Lung (tissue), 12 donors: Measurements from ENCODE around the gene LVRN. TPM values are rescaled to one million over a fixed set of nuclear protein-coding genes. Genes with fewer than 3 reads are reported as not detected.

Experiments
- ATAC-seq: fragments of 200-7000 bp; cut with Tn5 transposase; one replicate; pipeline ENCODE4 v1.9.1; 2020; ENCODE audit warnings: moderate number of reproducible peaks; ENCODE audit not compliant: insufficient read depth, low FRiP score
- DNase-seq, 3 donors: peaks; one replicate each; pipeline ENCODE4 v3.0.0-alpha.2; 2013 to 2017
- H3K27ac ChIP-seq, 2 donors: one replicate each; pipeline ENCODE4 v1.5.1; 2013; ENCODE audit warnings: mild to moderate bottlenecking in 2 of 2, moderate library complexity in 2 of 2, control low read depth in 1 of 2, inconsistent platforms in 1 of 2, low read depth in 1 of 2, low read length in 1 of 2
- H3K27me3 ChIP-seq, 3 donors: one replicate each; pipeline ENCODE4 v1.5.1; 2013; ENCODE audit warnings: low read length in 2 of 3; ENCODE audit not compliant: control insufficient read depth in 3 of 3, insufficient read depth in 3 of 3
- H3K36me3 ChIP-seq, 4 donors: one replicate each; pipeline ENCODE4 v1.5.1; 2013; ENCODE audit warnings: low read length in 4 of 4, mild to moderate bottlenecking in 1 of 4, moderate library complexity in 1 of 4; ENCODE audit not compliant: control insufficient read depth in 4 of 4, insufficient read depth in 4 of 4
- H3K4me1 ChIP-seq, 5 donors: one replicate each; pipeline ENCODE4 v1.5.1; 2013; ENCODE audit warnings: low read length in 5 of 5, mild to moderate bottlenecking in 2 of 5, moderate library complexity in 1 of 5; ENCODE audit not compliant: control insufficient read depth in 5 of 5, insufficient read depth in 5 of 5
- H3K4me3 ChIP-seq: one replicate; pipeline ENCODE4 v1.5.1; 2013; ENCODE audit warnings: mild to moderate bottlenecking, control low read depth, moderate library complexity
- H3K9ac ChIP-seq, 2 donors: one replicate each; pipeline ENCODE4 v1.5.1; 2013; ENCODE audit warnings: low read length in 2 of 2, control low read depth in 1 of 2; ENCODE audit not compliant: insufficient read depth in 1 of 2
- H3K9me3 ChIP-seq, 4 donors: one replicate each; pipeline ENCODE4 v1.5.1; 2013; ENCODE audit warnings: low read length in 3 of 4, mild to moderate bottlenecking in 1 of 4, moderate library complexity in 1 of 4; ENCODE audit not compliant: control insufficient read depth in 4 of 4, insufficient read depth in 3 of 4
- WGBS, 2 donors: extraction: QIAGEN DNeasy Blood & Tissue Kit; methylation state at CpG; one replicate each; pipeline ENCODE4 v1.1.7; 2013; 5-methylcytosine and 5-hydroxymethylcytosine counted together
- polyA plus RNA-seq, 2 donors: library from polyadenylated mRNA; stranded (reverse); fragments of 200-250 nt; gene quantifications; one replicate each; pipeline ENCODE4 v1.2.1, GENCODE V29; 2013
- total RNA-seq, 2 donors: library from RNA; depleted of rRNA in 1 of 2; stranded (reverse); fragments of >200 nt in 1 of 2; gene quantifications; one replicate each; pipeline ENCODE4 v1.2.1, GENCODE V29; 2014 to 2021
- TF ChIP-seq, protein P1 (sequence below): IDR thresholded peaks from 2 replicates; pipeline ENCODE4 v1.5.1; 2012; ENCODE audit warnings: mild to moderate bottlenecking; ENCODE audit errors: control extremely low read depth, extremely low read depth
- donor health status: control.
- donor health status: control.
- donor health status: Bipolar disorder and iron deficiency.
- donor health status: healthy.
- donor health status: DM: yes; HTN: yes; CAD: no.

Gene LVRN
- total and polyA plus RNA-seq, 4 donors = 0.10 to 0.94 (median 0.17) TPM

DNA sequence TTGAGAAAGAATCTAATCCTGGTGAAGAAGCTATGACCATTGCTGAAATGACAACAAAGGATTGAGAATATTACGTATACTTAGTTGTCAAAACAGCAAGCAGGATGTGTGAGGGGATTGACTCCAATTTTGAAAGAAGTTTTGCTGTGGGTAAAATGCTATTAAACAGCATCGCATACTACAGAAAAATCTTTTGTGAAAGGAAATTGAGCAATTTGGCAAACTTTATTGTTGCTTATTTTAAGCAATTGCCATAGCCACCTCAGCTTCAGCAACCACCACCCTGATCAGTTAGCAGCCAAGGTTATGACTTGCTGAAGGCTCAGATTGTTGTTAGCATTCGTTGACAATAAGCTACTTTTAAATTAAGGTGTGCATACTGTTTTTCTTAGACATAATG is 47.5 kb downstream of the LVRN start:
- TF ChIP-seq, protein P1, sequence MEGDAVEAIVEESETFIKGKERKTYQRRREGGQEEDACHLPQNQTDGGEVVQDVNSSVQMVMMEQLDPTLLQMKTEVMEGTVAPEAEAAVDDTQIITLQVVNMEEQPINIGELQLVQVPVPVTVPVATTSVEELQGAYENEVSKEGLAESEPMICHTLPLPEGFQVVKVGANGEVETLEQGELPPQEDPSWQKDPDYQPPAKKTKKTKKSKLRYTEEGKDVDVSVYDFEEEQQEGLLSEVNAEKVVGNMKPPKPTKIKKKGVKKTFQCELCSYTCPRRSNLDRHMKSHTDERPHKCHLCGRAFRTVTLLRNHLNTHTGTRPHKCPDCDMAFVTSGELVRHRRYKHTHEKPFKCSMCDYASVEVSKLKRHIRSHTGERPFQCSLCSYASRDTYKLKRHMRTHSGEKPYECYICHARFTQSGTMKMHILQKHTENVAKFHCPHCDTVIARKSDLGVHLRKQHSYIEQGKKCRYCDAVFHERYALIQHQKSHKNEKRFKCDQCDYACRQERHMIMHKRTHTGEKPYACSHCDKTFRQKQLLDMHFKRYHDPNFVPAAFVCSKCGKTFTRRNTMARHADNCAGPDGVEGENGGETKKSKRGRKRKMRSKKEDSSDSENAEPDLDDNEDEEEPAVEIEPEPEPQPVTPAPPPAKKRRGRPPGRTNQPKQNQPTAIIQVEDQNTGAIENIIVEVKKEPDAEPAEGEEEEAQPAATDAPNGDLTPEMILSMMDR = no peak
- no peak for ATAC-seq
- no peaks in the 10 kb centered on the region for H3K27me3 ChIP-seq
- no peak overlapping the region for H3K27ac ChIP-seq
- no peaks in the 10 kb centered on the region for H3K36me3 ChIP-seq
- peak in 1 of 3 donors; percentile 21 for DNase-seq
- H3K4me3 ChIP-seq = no peak overlapping the region
- no peaks in the 10 kb centered on the region for H3K9me3 ChIP-seq
- no peak overlapping the region for H3K9ac ChIP-seq
- 80 to 82% methylated on average over 3 of the region's 3 CpGs for WGBS, 2 donors
- H3K4me1 ChIP-seq = no peaks in the 10 kb centered on the region

GRCh38 chr5:116011046-116011445 is 48.8 kb downstream of the LVRN start:
- H3K27me3 ChIP-seq = no peaks in the 10 kb centered on the region
- ATAC-seq (no peak), DNase-seq (no peak)
- no peaks in the 10 kb centered on the region for H3K36me3 ChIP-seq
- H3K9me3 ChIP-seq = no peaks in the 10 kb centered on the region
- H3K27ac ChIP-seq = no peak overlapping the region
- TF ChIP-seq, protein P1 = no peak
- no peak overlapping the region for H3K9ac ChIP-seq
- H3K4me1 ChIP-seq = no peaks in the 10 kb centered on the region
- H3K4me3 ChIP-seq = no peak overlapping the region

DNA sequence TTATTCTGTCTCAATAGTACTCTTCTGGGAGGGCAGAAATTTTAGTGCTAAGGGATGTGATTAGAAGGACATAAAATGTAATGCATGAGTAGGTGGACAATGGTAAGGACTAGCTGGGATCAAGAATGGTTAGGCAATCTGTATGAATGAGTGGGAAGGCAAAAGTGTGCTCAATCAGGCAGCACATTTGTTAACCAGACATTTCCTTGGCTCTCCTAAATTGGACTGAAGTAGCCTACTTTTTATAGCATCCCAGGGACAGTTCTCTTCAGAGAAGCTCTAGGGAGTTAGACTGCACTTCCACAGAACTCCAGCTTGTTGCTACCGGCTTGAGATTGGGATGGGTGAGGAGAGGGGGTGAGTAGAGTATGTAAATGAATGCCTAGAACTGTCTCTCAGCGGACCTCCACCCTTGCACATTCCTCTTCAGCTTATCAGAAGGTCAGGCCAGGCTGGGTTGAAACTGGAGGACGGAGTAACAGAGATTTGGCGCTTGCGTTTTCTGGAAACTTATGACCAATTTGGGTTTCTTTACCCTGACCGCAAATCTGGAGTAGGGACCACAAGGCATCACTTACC is 51.0 kb downstream of the LVRN start:
- H3K9ac ChIP-seq = no peak overlapping the region
- no peak for ATAC-seq
- H3K9me3 ChIP-seq = no peaks in the 10 kb centered on the region
- no peak for DNase-seq
- H3K27ac ChIP-seq = no peak overlapping the region
- H3K27me3 ChIP-seq = no peaks in the 10 kb centered on the region
- no peaks in the 10 kb centered on the region for H3K36me3 ChIP-seq
- H3K4me1 ChIP-seq = no peaks in the 10 kb centered on the region
- 62 to 75% methylated on average over 6 of the region's 6 CpGs for WGBS, 2 donors
- H3K4me3 ChIP-seq = no peak overlapping the region
- TF ChIP-seq, protein P1 = no peak

DNA sequence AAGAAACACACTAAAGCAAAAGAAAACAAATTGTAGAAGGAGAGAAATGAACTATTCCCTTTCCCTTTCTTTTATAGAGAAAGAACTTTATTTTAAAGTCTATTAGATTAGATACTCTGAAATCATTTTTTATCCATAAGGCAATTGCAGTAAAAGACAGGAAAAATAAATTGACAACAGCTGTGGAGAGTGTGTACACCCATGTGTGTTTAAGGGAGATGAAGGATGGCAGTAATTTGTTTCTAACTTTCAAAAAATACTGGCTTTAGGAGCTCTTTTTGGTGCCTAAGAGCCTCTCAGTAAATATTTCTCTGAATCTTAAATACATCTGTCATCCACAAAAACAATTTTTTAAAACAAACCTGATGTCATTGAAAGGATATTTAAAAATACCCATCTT is 51.7 kb downstream of the LVRN start:
- no peak overlapping the region for H3K27ac ChIP-seq
- H3K27me3 ChIP-seq = no peaks in the 10 kb centered on the region
- no peaks in the 10 kb centered on the region for H3K36me3 ChIP-seq
- ATAC-seq = no peak
- TF ChIP-seq, protein P1 = no peak
- H3K4me3 ChIP-seq = no peak overlapping the region
- H3K9me3 ChIP-seq = no peaks in the 10 kb centered on the region
- no peak for DNase-seq
- H3K9ac ChIP-seq = no peak overlapping the region
- no peaks in the 10 kb centered on the region for H3K4me1 ChIP-seq
